HG02678 (cell line): ENCODE results near the gene OSBPL5.
"Not testable (repeated sequence)": the region's sequence is repeated elsewhere in the genome, so short reads cannot be mapped to it uniquely, and the experiment has no call there.

Source experiments
- ATAC-seq: cut with Tn5 transposase; IDR thresholded peaks from one replicate; pipeline ENCODE4 v1.9.1; 2021; ENCODE audit warnings: mild to moderate bottlenecking, moderate library complexity; ENCODE audit not compliant: unreplicated experiment

Gene OSBPL5

GRCh38 chr11:3123761-3124733, 41.1 kb downstream of the OSBPL5 start:
- ATAC-seq, result no peak

GRCh38 chr11:3123305-3123704, 41.8 kb downstream of the OSBPL5 start:
- ATAC-seq, result no peak

DNA sequence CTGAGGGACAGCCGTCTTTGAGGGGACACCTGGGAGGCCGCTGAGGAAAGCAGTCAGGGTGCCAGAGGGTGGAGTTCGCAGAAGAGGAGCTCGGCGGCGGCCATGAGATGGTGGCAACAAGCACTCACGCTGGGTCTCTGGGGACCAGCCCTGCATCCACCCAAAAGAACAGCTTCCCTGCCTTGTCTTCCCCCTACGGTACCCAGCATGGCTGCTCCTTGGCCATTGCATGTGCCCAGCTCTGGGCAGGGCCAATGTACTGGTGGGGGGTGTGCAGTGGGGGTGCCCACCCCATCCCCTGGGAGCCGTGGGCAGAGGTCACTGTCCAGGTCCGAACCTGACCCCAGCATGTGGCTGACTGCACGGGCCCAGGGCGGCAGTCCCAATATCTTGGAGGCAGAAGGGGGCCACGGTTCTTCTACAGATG, 42.3 kb downstream of the OSBPL5 start:
- ATAC-seq, result no peak

DNA sequence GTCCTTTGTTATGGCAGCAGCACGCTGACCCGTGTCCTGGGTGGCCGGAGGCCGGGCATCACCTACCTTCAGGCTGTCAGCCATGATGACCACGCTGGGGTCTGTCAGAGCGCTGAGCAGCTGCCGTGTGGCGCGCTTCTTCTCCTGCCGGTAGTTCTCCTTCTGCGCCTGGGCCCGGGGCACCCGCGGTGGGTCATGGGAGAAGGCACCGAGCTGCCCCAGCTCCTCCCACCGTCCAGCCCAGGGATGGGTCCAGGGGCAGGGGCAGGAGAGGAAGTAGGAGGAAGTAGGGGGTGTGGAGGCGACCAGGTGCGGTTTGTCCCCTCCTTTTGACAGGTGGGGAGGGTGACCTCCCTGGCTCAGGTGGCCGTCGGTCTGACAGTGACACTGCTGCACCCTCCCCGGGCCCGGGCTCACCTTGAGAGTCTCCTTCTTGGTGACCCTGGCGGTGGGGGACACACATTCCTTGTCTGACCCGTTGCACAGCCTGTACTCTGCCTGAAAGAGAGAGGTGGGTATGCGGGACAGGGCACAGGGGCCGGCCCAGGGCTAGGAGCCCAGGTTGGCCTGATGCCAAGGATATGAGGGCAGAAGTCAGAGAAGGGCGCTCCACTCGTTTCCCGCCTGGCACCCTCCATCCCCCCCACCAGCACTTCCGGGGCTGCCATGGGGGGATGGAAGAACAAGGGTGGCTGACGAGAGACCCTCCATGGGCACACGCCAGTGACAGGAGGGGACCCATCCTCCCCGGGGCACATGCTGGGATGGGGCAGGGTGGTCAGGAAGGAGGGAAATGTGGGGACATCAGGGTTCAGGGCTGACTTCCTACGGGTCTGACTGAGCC, 43.0 kb downstream of the OSBPL5 start:
- no peak for ATAC-seq

DNA sequence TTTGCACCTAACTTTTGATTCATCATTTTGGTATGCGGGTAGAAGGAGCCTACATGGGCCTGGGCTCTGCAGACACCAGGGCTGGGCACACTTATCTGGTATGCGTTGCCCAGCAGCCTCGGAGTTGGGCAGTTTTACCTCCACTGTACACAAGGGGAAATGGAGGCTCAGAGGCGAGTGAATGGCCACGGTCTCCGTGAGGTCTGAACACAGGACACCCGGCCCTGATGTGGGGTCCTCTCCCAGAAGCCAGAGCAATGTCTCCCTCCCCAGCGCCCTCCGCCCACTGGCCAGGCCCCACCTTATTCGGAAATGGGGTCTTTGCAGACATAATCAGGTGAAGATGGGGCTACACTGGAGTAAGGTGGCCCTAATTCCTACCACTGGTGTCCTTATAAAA, 43.7 kb downstream of the OSBPL5 start:
- ATAC-seq, result no peak

GRCh38 chr11:3120071-3120792, 44.9 kb downstream of the OSBPL5 start:
- no peak for ATAC-seq

DNA sequence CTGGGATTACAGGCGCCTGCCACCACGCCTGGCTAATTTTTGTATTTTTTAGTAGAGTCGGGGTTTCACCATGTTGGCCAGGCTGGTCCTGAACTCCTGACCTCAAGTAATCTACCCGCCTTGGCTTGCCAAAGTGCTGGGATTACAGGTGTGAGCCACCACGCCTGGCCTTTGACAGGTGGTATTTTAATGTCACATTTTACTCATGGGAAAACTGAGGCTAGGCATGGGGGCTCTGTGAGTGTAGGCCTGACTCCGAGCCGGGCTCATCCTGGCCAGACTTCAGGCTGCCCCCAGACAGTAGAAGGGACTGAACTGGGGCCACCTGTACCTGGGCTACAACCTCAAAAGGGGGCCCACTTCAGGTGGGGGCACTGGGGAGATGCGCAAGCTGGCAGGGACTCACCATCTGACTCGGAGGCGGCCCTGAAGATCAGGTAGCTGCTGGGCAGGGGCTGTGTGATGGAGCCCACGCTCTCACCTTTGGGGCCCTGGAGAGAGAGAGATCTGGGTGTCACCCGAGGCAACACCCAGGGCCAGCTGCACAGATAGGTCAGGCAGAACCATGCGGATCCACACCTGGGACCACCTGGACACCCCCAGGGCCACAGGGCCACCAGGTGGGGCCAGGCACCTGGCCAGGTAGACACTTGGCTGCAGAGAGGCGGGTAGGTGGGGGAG, 45.8 kb downstream of the OSBPL5 start:
- no peak for ATAC-seq

GRCh38 chr11:3115321-3115720, 49.8 kb downstream of the OSBPL5 start:
- ATAC-seq, result no peak

GRCh38 chr11:3113661-3114060, 51.4 kb downstream of the OSBPL5 start:
- ATAC-seq, result not testable (repeated sequence)

- no peak for ATAC-seq
Observed at GRCh38 chr11:3111919-3112690, 53.0 kb downstream of the OSBPL5 start.

DNA sequence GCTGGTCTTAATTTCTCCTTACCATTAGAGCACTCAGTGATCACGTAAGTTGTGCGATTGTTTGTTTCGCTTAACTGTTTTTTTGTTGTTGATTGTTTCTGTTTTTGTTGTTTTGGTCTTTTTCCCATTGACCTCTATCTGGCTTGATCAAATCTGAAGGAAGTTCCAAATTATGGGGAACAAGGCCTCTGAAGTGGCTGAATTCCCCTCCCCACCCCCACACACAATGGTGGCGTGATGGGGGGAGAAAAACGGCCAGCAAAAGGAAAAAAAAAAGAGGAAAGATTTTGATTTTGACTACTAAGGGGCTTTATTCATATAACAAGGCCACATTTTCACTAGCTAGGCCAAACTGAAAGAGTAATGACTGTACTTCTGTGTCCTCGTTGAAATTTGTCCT, 53.6 kb downstream of the OSBPL5 start:
- ATAC-seq, result no peak

GRCh38 chr11:3109921-3110706, 55.0 kb downstream of the OSBPL5 start:
- no peak for ATAC-seq

DNA sequence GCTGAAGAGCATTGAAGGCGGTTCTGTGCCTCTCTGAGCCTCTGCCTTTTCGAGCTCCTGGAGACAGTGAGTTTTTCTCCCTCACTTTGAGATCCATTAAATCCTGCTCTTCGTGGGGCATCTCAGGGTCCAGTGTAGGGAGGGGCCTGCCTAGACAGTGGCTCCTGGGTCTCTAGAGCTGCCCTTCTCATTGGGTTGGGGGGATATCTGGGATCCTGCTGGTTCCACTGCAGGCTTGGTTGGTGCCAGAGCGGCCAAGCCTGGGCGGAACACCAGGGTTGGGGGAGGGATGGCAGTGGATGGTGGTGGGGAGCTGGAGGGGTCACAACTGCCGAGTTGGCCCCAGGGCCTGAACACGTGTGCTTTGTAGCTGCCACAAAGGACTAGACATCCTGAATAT, 55.7 kb downstream of the OSBPL5 start:
- no peak for ATAC-seq

GRCh38 chr11:3108183-3108721, 56.9 kb downstream of the OSBPL5 start:
- no peak for ATAC-seq

DNA sequence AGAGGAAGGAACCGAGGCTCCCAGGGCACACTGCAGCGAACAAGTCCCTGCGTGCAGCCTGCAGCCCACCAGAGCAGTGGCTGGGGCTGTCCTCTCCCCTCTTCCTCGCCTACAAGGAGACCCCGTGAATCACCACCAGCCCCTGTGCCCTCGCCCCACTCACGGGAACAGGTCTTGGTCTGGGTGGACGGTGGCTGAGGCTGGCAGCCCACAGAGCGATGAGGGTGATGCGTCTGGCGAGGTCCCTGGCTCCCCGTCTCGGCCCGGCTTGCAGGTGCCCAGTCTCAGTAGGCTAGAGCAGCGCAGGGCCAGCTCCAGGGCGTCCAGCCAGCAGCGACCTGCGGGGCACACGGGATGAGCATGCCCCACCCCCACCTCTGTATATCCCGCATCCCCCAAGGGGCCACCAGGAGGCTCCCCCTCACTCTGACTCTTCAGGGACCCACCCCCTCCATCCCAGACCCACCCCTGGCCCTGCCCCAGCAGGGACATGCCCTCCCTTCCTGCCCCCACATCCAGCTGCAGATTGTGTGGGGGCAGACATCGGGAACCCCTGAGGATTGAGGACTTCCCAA, 57.4 kb downstream of the OSBPL5 start:
- no peak for ATAC-seq

GRCh38 chr11:3106736-3107524, 58.2 kb downstream of the OSBPL5 start:
- no peak for ATAC-seq
